HCT116 (cell line): ENCODE results near the gene DOCK4.

Source experiments
- CTCF ChIP-seq, 3 experiments: fragments of 200-600 bp in 1 of 3; sonication (generic) in 1 of 3; IDR thresholded peaks in 2 of 3; conservative IDR thresholded peaks in 1 of 3; 2 replicates each; pipeline ENCODE4 v1.5.1; 2012 to 2017; ENCODE audit warnings: low read depth in 2 of 3, low read length in 2 of 3, antibody characterized with exemption in 1 of 3, borderline replicate concordance in 1 of 3, control low read depth in 1 of 3, mild to moderate bottlenecking in 1 of 3, mixed read lengths in 1 of 3, mixed run types in 1 of 3, moderate library complexity in 1 of 3; ENCODE audit not compliant: insufficient read depth in 1 of 3
- EZH2 ChIP-seq: fragments of 200-600 bp; sonication (generic); IDR thresholded peaks from 2 replicates; pipeline ENCODE4 v1.6.1; 2017; ENCODE audit warnings: antibody characterized with exemption, mixed run types
- JUND ChIP-seq: IDR thresholded peaks from 2 replicates; pipeline ENCODE4 v1.6.1; 2012
- YY1 ChIP-seq: IDR thresholded peaks from 2 replicates; pipeline ENCODE4 v1.6.1; 2011; ENCODE audit warnings: low read length, low read depth, moderate library complexity, mild to moderate bottlenecking; ENCODE audit not compliant: insufficient replicate concordance; ENCODE audit errors: extremely low read depth
- ZBTB33 ChIP-seq: IDR thresholded peaks from 2 replicates; pipeline ENCODE4 v1.6.1; 2011; ENCODE audit warnings: mild to moderate bottlenecking, low read length, moderate library complexity; ENCODE audit not compliant: insufficient replicate concordance; ENCODE audit errors: extremely low read depth
- TF ChIP-seq, protein P1 (sequence below): IDR thresholded peaks from 2 replicates; pipeline ENCODE4 v1.6.1; 2012; ENCODE audit warnings: low read depth

DNA sequence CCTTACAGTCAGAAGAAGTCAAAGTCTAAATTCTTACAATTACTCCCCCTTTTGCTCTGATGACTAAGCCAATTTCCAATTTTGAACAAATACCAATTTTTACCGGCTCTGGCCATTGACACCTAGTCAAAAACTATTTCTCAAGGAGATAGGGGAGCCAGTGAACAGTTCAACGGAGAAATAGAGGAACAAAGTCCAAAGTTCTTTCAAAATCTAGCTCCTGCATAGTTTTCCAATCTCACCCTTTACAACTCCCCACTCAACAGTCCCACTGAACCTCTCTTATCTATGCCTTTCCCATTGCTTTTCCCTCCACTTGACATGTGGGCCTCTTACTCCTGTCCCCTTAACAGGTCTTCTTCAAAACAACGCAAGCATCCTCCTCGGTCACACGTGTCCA, 192.9 kb downstream of the DOCK4 start:
- TF ChIP-seq ZBTB33 (no peak), JUND (no peak), YY1 (no peak), CTCF (IDR thresholded peaks at IDR 0.05 in 2 of 3, conservative IDR thresholded peaks at IDR 0.05 in 1 of 3; ENCODE audit: borderline replicate concordance in 1 of 3, insufficient read depth in 1 of 3, low read depth in 2 of 3, low read length in 2 of 3) (no peak), EZH2 (no peak)
- TF ChIP-seq, protein P1, sequence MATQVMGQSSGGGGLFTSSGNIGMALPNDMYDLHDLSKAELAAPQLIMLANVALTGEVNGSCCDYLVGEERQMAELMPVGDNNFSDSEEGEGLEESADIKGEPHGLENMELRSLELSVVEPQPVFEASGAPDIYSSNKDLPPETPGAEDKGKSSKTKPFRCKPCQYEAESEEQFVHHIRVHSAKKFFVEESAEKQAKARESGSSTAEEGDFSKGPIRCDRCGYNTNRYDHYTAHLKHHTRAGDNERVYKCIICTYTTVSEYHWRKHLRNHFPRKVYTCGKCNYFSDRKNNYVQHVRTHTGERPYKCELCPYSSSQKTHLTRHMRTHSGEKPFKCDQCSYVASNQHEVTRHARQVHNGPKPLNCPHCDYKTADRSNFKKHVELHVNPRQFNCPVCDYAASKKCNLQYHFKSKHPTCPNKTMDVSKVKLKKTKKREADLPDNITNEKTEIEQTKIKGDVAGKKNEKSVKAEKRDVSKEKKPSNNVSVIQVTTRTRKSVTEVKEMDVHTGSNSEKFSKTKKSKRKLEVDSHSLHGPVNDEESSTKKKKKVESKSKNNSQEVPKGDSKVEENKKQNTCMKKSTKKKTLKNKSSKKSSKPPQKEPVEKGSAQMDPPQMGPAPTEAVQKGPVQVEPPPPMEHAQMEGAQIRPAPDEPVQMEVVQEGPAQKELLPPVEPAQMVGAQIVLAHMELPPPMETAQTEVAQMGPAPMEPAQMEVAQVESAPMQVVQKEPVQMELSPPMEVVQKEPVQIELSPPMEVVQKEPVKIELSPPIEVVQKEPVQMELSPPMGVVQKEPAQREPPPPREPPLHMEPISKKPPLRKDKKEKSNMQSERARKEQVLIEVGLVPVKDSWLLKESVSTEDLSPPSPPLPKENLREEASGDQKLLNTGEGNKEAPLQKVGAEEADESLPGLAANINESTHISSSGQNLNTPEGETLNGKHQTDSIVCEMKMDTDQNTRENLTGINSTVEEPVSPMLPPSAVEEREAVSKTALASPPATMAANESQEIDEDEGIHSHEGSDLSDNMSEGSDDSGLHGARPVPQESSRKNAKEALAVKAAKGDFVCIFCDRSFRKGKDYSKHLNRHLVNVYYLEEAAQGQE = no peak
